Suprapubic skin (tissue), 4 donors: ENCODE data around the gene HADH. TPM values are rescaled to one million over a fixed set of nuclear protein-coding genes. Genes with fewer than 3 reads are reported as not detected.

Experiments used
- DNase-seq, 2 donors: peaks; one replicate each; pipeline ENCODE4 v3.0.0-alpha.2; 2019; ENCODE audit warnings: low spot score in 2 of 2
- H3K27ac ChIP-seq: fragments of 200-600 bp; sonication (generic); one replicate; pipeline ENCODE4 v1.5.1; 2019
- H3K27me3 ChIP-seq: fragments of 200-600 bp; sonication (generic); one replicate; pipeline ENCODE4 v1.5.1; 2019
- H3K36me3 ChIP-seq: fragments of 200-600 bp; sonication (generic); one replicate; pipeline ENCODE4 v1.5.1; 2019
- H3K4me1 ChIP-seq: fragments of 200-600 bp; sonication (generic); one replicate; pipeline ENCODE4 v1.5.1; 2019
- H3K4me3 ChIP-seq: fragments of 200-600 bp; sonication (generic); one replicate; pipeline ENCODE4 v1.5.1; 2019; ENCODE audit warnings: mild to moderate bottlenecking
- H3K9me3 ChIP-seq: fragments of 200-600 bp; sonication (generic); one replicate; pipeline ENCODE4 v1.5.1; 2019
- EP300 ChIP-seq: sonication (generic); formaldehyde crosslinking; IDR thresholded peaks from one replicate; pipeline ENCODE4 v1.6.1; 2017; ENCODE audit warnings: antibody characterized with exemption
- POLR2A ChIP-seq, 2 donors: fragments of 450-650 bp; IDR thresholded peaks; one replicate each; pipeline ENCODE4 v1.6.1; 2017; ENCODE audit warnings: antibody characterized with exemption in 2 of 2, mild to moderate bottlenecking in 2 of 2, moderate library complexity in 2 of 2
- POLR2AphosphoS5 ChIP-seq, 3 donors: sonication (generic); formaldehyde crosslinking; IDR thresholded peaks; one replicate each; pipeline ENCODE4 v1.6.1; 2017; ENCODE audit warnings: antibody characterized with exemption in 3 of 3
- WGBS: methylation state at CpG from one replicate; pipeline ENCODE4 v1.1.5; 2018; 5-methylcytosine and 5-hydroxymethylcytosine counted together
- total RNA-seq, 4 donors: library from RNA; depleted of rRNA; stranded (reverse); fragments of >200 nt; gene quantifications; one replicate each; pipeline ENCODE4 v1.1.0, GENCODE V29; 2016
- TF ChIP-seq, protein P1 (sequence below), 2 donors: fragments of 200-600 bp in 1 of 2; fragments of 450-650 bp in 1 of 2; sonication (generic) in 1 of 2; IDR thresholded peaks; one replicate each; pipeline ENCODE4 v1.5.1; 2016 to 2019; ENCODE audit warnings: antibody characterized with exemption in 2 of 2, mild to moderate bottlenecking in 1 of 2, moderate library complexity in 1 of 2

HADH gene
- total RNA-seq, 4 donors from 2014 or later = 37.0 to 51.1 (median 42.6) TPM

DNA sequence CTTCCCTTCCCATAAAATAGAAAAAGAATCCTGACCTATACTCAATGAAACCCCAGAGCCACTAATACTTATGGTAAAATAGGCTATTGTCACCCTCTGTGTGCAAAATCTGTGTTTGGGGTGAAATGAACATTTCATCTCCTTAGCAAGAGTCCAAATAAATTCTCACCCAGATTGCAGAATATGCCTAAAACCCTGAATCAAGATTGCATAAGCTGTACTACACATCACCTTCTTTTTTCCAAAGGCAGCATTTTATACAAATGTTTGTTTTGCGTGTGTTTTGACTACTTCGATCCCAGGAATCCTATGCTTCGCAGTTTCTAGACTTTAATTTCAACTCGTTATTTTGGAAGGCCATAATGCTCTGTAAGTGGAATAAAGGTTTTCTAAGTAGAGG is 12.2 kb upstream of the HADH start:
- 94% methylated on average over 4 of the region's 4 CpGs for WGBS
- no peak overlapping the region for H3K27ac ChIP-seq
- no peaks in the 10 kb centered on the region for H3K36me3 ChIP-seq
- no peak overlapping the region for H3K4me3 ChIP-seq
- no peaks in the 10 kb centered on the region for H3K4me1 ChIP-seq
- H3K9me3 ChIP-seq = no peaks in the 10 kb centered on the region
- DNase-seq = no peak
- TF ChIP-seq POLR2AphosphoS5 (IDR thresholded peaks at IDR 0.05) (no peak), EP300 (no peak), POLR2A (IDR thresholded peaks at IDR 0.05) (no peak)
- TF ChIP-seq, protein P1, sequence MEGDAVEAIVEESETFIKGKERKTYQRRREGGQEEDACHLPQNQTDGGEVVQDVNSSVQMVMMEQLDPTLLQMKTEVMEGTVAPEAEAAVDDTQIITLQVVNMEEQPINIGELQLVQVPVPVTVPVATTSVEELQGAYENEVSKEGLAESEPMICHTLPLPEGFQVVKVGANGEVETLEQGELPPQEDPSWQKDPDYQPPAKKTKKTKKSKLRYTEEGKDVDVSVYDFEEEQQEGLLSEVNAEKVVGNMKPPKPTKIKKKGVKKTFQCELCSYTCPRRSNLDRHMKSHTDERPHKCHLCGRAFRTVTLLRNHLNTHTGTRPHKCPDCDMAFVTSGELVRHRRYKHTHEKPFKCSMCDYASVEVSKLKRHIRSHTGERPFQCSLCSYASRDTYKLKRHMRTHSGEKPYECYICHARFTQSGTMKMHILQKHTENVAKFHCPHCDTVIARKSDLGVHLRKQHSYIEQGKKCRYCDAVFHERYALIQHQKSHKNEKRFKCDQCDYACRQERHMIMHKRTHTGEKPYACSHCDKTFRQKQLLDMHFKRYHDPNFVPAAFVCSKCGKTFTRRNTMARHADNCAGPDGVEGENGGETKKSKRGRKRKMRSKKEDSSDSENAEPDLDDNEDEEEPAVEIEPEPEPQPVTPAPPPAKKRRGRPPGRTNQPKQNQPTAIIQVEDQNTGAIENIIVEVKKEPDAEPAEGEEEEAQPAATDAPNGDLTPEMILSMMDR (IDR thresholded peaks at IDR 0.05) = no peak
- no peaks in the 10 kb centered on the region for H3K27me3 ChIP-seq

DNA sequence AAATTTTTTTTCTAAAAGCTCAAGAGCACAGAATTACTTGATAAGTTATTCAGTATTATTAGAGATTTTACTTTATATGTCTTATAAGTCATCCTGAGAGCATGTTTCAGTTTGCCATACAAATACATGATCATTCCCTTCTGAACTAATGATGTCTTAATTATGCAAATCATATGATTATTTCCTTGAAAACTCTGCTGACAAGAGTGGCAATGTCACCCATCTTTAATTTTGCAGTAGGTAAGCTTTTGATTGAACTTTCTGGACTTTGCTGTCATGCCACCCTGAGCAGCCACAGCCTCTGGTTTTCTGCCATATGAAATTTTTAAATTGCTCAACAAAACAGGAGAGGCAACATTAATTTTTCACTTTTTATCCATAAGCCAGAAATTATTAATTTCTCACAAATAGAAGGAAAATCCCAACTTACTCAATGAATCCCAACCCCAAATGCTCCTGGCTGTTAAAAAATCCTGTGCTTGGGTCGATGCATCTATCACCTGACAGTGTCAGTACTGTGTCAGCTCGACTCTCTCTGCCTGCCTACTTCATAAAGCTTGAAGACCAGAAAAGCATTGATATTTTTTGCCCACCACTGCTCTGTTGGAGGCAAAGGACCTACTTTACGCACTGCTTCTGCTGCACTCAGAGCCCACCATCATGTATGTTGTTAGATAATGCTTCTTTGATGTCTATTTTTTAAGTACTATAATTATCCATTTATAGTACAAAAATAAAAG is 11.6 kb upstream of the HADH start:
- no peak for DNase-seq
- Histone ChIP-seq H3K36me3 (no peaks in the 10 kb centered on the region), H3K27ac (no peak overlapping the region), H3K27me3 (no peaks in the 10 kb centered on the region), H3K9me3 (no peaks in the 10 kb centered on the region), H3K4me3 (no peak overlapping the region), H3K4me1 (no peaks in the 10 kb centered on the region)
- TF ChIP-seq EP300 (no peak), POLR2A (IDR thresholded peaks at IDR 0.05) (no peak), POLR2AphosphoS5 (IDR thresholded peaks at IDR 0.05) (no peak)
- TF ChIP-seq, protein P1 (IDR thresholded peaks at IDR 0.05) = no peak
- 60% methylated on average over 3 of the region's 3 CpGs for WGBS

DNA sequence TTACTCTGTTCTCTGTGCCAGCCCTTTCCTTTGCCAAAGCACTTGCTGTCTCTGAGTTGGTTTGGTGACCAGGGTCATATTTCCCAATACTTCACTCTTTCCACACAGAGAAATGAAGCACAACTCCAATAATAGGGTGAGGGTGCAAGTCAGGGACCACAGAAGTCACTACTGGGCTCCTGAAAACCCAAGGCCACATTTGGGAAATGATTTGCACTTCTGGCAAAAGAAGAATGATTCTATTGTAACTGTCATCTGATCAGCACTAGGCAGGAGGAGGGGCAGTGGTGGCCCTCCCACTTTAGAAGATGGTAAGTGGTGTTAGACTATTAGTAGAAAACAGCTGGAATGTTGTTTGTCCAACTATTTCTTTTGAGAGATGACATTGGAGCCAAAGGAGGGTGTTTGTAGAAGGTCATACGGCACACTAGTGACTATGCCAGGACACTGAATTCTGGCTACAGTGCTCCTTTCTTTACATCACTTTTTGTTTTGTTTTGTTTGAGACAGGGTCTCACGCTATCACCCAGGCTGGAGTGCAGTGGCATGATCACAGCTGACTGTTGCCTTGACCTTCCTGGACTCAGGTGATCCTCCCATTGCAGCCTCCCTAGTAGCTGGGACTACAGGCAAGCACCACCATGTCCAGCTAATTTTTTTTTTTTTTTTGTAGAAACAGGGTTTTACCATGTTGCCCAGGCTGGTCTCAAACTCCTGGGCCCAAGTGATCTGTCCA is 10.8 kb upstream of the HADH start:
- Histone ChIP-seq H3K4me3 (no peak overlapping the region), H3K9me3 (no peaks in the 10 kb centered on the region), H3K36me3 (no peaks in the 10 kb centered on the region), H3K27me3 (no peaks in the 10 kb centered on the region), H3K4me1 (no peaks in the 10 kb centered on the region), H3K27ac (no peak overlapping the region)
- 88% methylated on average over 2 of the region's 2 CpGs for WGBS
- TF ChIP-seq, protein P1 (IDR thresholded peaks at IDR 0.05) = no peak
- no peak for TF ChIP-seq POLR2AphosphoS5 (IDR thresholded peaks at IDR 0.05)
- TF ChIP-seq EP300 = no peak
- TF ChIP-seq POLR2A (IDR thresholded peaks at IDR 0.05) = no peak
- no peak for DNase-seq

GRCh38 chr4:107987916-107988762 is 1.6 kb upstream of the HADH start:
- TF ChIP-seq, protein P1 (IDR thresholded peaks at IDR 0.05) = no peak
- TF ChIP-seq EP300 = no peak
- TF ChIP-seq POLR2AphosphoS5 (IDR thresholded peaks at IDR 0.05) = no peak
- TF ChIP-seq POLR2A (IDR thresholded peaks at IDR 0.05) = no peak
- Histone ChIP-seq H3K4me1 (peaks cover 39% of the 10 kb centered on the region), H3K36me3 (no peaks in the 10 kb centered on the region), H3K27ac (no peak overlapping the region), H3K4me3 (peak overlapping the region; percentile 85), H3K27me3 (no peaks in the 10 kb centered on the region), H3K9me3 (no peaks in the 10 kb centered on the region)
- no peak for DNase-seq
- WGBS = 92% methylated on average over 10 of the region's 10 CpGs

DNA sequence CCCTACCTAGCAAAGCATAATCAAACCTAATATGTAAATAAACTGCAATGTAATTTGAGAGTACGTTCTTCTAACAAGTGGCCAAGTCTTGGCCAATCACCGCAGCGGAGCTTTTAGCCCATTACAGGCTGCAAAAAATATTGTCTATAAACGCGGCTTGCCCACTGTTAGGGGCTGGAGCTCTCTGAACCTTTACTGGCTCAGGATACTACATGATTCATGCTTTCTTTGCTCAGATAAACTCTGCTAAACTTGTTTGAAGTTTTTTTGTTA is 990 bp upstream of the HADH start:
- DNase-seq = no peak
- peak overlapping the region; percentile 88 for H3K27ac ChIP-seq
- WGBS = 61% methylated on average over 5 of the region's 5 CpGs

More for the DNA sequence above, 990 bp upstream of the HADH start:
- Histone ChIP-seq H3K36me3 (no peaks in the 10 kb centered on the region), H3K27me3 (no peaks in the 10 kb centered on the region), H3K4me1 (peaks cover 39% of the 10 kb centered on the region), H3K4me3 (peak overlapping the region; percentile 85), H3K9me3 (no peaks in the 10 kb centered on the region)
- TF ChIP-seq POLR2A (IDR thresholded peaks at IDR 0.05) = no peak
- TF ChIP-seq EP300 = no peak
- TF ChIP-seq POLR2AphosphoS5 (IDR thresholded peaks at IDR 0.05) = no peak
- TF ChIP-seq, protein P1 (IDR thresholded peaks at IDR 0.05) = no peak
